Suppressor macrophage treated with lipopolysaccharide for 4 hours (primary cell): ENCODE data around the gene DHRS7B.

Source experiments
- DNase-seq: peaks from one replicate; pipeline ENCODE4 v3.0.0-alpha.2; 2020

Gene DHRS7B

DNA sequence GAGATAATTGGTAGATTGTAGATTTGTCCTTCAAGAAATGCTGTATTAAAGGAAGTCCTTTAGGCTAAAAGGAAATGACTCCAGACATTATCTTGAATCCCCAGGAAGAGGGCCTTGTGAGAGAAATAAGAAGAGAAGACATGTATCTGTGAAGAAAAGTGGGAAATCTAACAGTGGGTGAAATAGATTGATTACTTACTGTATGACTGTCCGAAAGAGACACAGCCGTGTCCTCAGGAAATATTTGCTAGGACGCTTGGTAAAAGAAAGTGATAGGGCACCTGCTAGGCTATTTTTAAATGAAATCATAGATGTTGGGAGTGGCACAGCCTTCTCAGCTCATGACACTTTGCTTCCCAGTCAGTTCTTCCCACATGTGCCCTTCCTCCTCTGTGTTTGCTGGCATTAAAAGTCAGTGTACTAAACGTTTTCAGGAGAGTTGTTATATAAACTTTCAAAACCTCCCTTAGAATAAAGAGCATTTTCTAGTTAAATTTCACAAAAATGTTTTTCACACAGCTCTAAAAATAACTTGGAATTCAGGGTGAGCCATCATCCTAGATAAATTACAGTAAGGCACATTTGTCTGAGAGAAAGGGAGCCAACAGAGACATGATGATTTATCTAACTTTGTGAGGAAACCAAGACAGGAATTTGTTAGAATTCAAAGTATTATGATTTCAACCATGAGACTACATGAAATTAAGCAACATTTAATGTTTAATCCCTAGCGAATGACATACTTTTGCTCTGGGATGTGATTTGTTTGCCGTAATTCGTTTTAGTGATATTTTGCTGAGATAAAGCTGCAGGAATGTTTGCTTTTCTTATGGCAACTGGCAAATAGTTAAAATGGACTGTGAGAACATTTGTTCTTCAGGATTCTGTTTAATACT, 35.0 kb downstream of the DHRS7B start:
- DNase-seq, result no peak

DNA sequence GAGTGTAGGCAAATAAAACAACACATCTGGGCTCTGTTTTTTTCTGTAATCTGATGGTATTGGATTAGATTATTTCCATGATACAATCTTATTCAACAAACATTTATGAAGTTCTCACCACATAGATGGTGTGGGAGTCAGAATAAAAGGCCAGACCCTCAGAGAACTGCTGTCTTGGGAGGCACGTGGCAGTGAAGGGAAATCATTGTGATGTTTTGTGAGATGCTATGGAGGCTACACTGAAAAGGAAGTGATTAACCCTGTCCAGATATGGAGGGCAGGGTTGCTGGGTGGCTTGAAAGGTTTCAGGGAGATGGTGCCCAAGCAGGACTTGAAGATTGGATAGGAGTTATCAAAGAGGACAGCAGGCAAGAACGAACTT, 35.6 kb downstream of the DHRS7B start:
- no peak for DNase-seq

DNA sequence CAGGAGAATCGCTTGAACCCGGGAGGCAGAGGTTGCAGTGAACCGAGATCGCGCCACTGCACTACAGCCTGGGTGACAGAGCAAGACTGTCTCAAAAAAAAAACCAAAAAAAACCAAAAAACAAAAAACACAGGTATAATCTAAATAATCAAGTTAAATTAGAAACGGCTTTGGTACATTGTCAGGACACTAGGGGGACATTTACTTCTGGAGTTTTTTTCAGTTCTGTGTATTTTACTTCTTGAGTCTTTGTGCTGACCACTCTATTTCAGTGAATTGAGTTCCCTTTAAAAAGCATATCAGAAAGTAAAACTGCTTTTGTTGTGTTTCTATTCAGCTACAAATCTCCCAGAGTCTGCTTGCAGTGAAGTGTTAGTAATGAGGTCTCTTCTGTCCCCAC, 36.3 kb downstream of the DHRS7B start:
- peak; percentile 15 for DNase-seq

DNA sequence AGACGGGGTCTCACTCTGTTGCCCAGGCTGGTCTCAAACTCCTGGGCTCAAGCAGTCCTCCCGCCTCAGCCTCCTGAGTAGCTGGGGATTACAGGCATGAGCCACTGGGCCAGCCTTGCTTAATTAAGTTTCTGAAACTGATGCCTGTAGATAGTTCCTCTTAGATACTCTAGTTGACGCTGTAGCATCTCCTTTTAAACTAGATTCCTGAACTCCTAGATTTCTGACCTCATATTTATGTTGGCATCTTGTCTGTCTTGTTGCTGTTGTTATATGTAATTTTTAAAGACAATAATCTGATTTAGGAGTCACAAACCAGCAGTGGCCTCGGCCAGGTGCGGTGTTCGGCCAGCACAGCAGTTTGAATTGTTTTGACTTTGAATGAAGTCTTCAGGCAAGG, 37.5 kb downstream of the DHRS7B start:
- DNase-seq, result peak; percentile 39

DNA sequence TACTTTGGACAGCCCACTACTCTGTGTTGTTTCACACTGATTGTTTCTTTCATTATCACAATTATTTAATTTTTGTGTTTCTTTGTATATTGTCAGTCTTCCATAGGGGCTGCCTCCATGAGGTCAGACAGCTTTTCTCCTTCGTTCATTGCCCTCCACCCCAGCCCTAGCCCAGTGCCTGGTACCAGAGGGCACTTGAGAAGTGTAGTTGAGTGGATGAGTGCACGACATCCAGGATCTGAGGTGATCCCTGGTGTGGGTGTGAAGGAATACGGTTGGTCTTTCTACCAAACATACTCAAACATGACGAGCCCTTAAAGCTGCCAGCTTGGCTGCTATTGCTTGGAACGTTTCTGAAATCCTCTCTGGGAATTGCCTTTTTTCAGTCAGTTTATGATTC, 37.9 kb downstream of the DHRS7B start:
- no peak for DNase-seq

DNA sequence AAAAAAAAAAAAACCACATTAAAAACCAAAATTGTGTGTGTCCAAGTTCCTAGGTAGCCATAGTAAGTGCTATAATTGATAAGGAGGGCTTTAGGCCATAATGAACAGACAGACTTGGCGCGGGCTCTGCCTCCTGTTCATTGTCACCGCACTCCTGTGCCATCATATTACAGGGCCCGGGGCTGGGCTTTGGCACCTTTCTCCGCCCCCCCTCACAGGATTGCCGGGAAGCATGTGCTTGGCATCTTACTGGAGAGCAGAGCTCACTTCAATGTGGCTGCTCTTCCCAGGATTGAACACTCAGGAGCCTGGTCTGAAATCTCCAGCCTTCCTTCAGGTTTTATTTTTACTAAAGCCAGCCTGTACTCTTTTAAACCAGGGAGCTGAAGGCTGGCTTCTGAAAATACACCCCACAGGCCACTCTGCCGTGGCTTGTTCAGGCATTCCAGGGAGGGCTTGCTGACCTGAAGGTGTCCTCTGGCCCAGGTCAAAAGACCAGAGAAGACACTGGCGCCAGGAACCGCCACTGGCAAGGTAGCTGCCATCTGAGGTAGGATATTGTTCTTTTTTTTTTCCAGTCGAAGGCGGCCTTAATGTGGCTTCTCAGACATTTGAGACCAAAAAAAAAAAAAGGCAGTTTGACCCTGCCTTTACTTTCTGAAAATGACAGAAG, 39.3 kb downstream of the DHRS7B start:
- no peak for DNase-seq

DNA sequence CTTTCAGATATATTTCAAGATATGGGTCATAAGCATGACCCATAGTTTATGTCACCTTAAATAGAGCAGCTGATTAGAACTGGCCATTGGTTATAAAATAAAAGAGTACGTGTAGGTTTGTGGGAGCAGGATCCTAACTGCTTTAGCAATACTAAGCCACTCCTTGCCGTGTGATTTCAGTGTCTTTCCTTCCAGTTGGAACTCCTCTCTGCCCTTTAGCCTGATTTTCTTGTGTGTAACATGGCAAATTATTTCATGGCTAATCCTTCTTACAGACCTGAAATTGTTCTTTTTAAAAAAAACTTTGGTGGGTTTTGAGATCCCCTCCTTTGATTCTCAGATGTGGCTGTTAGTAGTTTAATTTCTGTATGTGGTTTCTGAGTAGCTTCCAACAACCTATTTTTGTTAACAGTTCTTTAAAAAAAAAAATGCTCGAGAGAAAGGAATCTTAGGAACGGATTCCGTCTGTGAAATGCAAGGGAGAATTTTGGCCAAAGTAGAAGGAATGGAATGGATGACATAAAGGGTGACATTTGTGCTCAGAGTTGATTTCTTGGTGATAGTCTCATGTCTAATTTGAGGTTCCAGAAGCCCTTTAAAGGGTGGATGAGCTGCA, 39.9 kb downstream of the DHRS7B start:
- peak; percentile 18 for DNase-seq

DNA sequence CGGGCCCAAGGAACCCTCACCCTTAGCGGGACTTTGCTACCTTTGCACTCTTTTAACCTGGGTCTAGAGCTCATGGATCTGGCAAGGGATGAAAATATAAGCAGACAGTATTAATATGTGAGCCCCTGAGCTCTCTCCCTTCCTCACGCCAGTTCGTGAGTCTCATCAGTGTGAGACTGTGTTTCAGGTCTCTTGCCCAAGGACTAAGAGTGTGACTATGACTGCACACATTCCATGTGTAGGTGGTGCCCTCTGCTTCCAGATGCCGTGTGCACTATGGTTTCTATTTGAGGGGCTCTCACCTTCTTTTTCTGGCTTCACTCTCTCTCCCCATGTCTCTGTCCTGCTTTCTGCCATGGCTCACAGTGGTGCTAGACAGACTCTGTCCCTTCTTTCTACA, 40.5 kb downstream of the DHRS7B start:
- peak; percentile 35 for DNase-seq

DNA sequence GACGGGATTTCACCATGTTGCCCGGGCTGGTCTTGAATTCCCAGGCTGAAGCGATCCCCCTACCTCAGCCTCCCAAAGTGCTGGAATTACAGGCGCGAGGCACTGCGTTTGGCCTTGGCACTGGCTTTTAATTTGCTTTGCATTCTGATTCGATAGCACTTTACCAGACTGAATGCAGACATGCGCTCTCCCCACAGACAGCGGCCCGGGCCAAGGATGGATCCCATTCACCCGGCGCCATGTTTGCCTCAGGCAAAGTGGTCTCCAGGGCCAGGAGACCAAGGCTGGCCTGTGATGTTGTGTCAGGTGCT, 41.7 kb downstream of the DHRS7B start:
- no peak for DNase-seq

DNA sequence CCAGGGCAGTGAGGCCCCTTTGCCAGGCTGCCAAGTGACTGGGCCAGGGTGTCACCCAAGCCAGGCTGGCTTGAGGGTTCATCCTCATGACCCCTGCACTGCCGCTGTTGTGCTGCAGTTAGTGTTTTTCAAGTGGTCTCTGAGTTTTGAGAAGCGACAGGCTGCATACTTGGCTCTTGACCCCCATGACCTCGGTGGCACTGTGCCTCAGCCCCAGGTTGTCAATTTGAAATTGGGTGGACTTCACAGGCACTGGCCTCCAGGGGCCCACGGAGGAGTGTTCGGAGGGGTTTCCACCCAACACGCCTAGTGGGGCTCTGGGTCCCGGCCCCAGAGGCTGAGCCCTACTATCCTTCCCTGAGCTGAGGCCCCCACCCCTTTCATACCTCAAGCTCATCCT, 42.7 kb downstream of the DHRS7B start:
- no peak for DNase-seq

DNA sequence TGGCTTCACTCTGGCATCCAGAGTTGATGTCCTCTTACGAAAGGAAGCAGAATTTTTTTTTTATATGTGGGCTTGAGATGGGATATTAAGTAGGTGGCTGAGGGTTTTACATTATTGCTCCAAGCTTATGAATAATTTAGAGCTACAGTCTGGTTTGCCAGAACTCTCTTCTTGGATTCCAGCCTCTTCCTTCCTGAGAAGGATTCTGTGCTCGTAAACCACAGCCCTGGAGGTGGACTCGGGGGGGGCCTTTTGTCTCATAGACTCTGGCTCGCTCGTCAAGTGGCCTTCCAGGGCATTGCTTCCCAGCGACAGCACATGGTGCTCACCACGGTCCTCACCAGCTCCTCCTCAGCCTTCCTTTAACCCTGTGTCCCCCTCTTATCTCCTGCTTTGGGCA, 44.0 kb downstream of the DHRS7B start:
- no peak for DNase-seq

DNA sequence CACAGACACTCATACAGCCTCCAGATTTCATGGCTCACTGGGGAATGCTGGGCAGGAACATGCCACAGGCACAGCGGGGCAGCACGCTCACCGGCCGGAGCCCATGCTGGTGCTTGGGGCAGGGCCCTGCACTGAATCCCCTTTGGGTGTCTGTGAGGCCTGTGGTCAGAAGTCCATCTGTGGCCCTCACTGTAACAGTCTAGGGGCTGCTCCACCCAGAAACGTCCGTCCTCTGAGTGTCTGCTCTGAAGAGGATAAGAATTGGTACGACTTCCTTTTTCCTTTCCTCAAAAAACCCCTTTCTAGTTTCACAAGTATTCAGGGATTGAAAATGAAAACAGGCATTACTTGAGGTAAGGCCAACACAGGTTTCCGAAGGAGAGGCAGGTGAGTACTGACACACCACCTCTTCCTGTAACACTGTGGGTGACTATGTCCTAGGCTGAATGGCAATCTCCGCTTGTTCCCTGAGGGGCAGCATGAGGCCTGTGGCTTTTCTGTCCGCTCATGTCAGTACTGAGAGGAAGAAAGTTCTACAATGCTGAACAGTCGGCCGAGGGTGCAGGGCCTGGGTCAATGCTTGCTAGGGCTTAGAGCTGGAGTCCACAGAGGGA, 44.7 kb downstream of the DHRS7B start:
- DNase-seq, result peak; percentile 33

DNA sequence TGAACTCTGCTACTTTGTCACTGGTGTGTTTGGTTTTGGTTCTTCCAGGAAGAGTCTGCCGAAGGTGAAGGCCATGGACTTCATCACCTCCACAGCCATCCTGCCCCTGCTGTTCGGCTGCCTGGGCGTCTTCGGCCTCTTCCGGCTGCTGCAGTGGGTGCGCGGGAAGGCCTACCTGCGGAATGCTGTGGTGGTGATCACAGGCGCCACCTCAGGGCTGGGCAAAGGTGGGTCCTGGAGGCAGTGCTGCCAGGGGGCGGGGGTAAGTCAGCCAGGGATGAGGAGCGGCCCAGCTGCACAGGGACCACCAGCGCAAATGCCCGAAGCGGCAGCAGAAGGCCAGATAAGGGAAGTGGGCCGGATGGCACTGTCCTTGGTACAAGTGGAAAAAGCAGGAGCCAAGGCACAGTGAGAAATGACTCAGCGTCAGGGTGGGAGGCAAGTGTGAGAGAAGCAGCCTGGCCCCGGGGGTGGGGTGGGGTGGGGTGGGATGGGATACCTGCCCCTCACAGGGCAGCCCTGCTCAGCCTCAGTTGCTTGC, 45.3 kb downstream of the DHRS7B start:
- no peak for DNase-seq

DNA sequence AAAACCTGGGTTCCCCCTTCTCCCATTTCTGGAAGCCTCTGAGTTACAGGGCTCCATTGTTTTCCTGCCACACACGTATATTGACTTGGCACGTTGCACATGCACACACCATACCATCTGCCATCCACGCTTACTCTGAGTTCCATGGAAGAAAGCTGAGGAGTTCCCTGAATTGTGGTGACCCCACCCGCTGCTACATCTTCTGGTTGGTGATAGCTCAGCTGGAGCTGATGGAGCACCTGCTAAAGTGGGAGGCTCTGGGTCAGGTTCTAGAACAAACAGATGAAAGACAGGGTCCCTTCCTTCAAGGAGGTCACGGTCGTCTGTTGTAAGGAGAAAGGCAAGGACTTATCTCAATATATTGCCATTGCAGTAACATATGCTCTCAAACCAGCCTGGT, 46.1 kb downstream of the DHRS7B start:
- no peak for DNase-seq

DNA sequence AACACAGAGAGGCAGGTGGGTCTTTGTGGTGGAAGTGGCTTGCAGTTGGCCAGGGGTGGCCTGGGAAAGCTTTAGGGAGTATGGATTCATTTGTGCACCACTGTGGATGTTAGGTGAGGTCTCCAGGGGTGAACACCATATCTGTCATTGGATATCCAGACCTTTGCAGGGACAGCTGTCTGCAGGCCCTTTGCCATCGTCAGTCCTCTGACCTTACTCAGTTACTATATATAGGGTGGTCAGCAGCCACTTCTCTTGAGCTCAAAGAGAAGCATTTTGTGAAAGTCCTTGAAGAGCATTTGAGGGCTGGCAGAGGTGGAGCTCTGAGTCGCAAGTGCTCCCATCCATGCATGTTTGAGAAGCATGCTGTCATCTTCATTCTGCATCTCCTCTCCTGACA, 46.8 kb downstream of the DHRS7B start:
- no peak for DNase-seq

DNA sequence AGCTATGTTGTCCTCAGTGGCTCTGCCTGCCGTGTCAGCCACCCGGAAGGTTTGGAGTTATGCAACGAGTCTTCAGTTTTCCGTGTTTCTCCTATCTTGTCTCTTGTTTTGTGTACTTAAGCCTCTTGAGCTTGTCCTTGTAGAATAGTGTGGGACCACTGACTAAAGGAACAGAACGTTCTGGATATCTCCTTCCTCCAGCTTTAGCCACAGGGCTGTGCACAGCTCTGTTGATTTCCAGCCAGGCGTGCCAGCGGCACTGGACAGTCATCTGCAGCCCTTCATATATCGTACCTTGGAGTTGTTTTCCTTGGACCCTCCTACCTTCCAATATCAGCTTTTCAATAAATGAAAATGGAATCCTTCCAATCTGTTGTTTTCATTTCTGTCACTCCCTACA, 47.4 kb downstream of the DHRS7B start:
- DNase-seq, result no peak

DNA sequence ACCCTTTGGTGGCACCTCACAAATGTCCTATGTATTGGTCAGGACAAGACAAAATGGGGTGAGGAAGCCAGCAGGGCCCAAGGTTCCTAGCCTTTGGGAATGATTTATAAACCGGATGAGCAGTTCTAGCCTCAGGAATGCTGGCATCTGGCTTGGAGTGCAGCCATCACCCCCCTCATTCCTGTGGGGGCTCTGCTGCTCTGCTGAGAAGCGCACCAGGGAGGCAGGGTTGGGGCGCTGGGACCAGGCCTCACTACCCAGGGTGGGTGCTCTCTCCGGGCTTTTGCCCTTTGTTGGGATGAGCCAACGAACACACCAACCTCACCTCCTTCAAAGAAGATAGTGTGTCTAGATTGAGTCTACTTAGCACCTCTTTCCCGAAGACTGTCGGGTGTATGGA, 47.9 kb downstream of the DHRS7B start:
- no peak for DNase-seq

DNA sequence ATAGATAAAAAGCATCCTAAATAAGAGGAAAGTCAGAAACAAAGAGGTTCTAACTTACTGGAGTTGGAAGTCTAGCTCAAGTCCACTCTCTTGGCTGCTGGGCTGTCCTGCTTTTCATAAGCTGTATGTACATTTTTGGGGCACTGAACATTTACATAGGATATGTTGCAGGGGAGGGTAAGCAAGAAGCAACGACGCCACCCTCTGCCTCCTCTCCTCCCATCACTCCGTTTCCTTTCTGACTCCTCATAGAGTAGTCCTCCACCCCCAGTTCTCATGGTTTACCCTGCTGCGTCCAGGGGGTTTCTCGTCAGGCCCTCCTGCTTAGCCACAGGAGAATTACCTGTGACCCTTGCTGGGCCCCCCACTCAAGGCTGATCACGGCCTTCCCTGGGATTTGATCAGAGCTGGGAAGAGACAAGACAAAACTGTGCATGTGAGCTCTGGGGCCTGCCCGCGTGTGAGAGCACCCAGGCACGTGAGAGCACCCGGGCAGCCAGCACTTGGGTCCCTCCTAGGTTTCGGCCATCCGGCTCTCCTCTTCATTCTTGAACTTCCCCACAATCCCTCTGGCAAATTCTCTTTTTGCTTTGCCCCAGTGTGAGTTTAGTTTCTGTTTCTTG, 50.1 kb downstream of the DHRS7B start:
- no peak for DNase-seq

DNA sequence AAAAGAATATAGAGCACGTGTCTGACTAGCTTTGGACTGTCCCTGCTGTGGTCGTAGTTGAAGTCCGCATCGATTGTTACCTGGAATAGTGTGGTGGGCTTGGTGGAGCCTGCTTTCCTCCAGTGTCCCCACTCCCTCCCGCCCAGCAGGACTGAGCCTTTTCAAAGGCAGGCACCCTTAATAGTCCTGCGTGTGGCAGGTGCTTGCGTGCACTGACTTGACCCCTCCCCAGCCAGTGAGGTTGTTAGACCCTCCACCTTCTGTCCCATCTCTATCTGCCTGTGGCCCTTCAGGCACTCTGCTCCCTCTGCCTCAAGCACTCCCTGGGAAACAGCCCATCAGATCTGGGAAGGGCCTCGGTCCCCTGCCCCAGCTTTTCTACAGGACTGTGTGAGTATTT, 50.6 kb downstream of the DHRS7B start:
- DNase-seq, result no peak

DNA sequence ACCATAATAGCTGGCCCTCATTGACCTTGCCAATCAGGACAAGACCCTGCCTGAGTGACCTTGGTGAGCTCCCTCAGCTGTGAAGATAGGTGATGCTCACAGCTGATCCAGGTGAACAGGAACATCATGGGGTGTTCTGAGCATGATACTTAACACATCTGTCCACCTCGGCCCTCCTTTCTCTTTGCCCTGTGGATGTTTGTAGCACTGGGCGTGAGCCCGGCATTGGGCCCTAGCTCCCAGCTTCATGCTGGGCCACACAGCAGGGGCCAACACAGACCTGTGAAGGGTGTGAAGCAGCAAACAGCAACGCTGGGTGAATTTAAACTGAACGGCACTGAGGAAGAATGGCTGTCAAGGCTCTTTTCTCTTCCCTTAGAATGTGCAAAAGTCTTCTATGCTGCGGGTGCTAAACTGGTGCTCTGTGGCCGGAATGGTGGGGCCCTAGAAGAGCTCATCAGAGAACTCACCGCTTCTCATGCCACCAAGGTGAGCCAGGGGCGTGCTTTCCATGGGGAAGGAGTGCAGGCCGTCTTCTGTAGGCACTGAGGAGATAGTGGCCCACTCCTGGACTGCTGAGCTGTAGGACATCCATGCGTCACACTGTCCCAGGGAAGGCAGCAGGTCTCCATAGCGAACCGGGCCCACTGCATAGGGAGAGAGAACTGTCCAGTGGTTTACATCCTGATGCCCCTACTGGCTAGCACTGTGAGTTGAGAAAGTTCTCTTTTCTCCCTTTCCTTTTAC, 51.3 kb downstream of the DHRS7B start:
- DNase-seq, result no peak

DNA sequence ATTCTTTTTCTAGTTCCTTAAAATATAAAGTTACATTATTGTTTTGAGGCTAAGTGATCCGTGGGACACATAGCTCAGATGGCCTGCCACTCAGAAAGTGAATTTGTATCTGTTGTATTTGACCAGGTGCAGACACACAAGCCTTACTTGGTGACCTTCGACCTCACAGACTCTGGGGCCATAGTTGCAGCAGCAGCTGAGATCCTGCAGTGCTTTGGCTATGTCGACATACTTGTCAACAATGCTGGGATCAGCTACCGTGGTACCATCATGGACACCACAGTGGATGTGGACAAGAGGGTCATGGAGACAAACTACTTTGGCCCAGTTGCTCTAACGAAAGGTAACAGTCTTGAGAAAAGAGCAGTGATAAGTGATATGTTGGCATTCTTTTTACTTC, 56.7 kb downstream of the DHRS7B start:
- DNase-seq, result no peak

DNA sequence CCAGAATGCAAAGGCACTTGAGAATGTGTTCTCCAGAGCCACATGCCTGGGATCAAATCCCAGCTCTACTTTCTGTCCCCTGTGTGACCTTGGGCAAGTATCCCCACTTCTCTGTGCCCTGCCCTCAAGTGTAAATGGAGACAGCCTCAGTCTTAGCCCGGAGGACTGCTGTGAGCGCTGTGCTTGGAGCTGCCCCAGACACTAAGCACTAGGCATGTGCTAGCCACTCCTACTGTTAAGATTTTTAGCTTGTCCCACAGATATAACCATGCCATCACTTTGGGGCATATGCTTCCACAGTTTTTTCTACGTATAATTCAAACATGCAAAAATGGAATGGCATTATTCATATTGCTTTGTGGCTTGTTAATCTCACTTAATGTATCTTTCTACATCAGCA, 57.8 kb downstream of the DHRS7B start:
- DNase-seq, result no peak
